A673 (cell line): ENCODE data around the gene GLTP.

ENCODE experiments used
- CTCF ChIP-seq: fragments of 300-800, 200-600 bp; sonication (generic); conservative IDR thresholded peaks from 2 replicates; pipeline ENCODE4 v1.5.1; 2017; ENCODE audit warnings: low read depth, mild to moderate bottlenecking, antibody characterized with exemption, low read length, moderate library complexity, mixed read lengths
- EZH2 ChIP-seq: fragments of 200-600 bp; sonication (generic); IDR thresholded peaks from 2 replicates; pipeline ENCODE4 v1.6.1; 2017; ENCODE audit warnings: borderline replicate concordance, low read depth, mild to moderate bottlenecking, mixed read lengths, antibody characterized with exemption, low read length; ENCODE audit not compliant: poor library complexity, severe bottlenecking

- TF ChIP-seq CTCF: no peak
- TF ChIP-seq EZH2: no peak
Measured at GRCh38 chr12:109888179-109889020, 8.1 kb upstream of the GLTP start.
